Keratinocyte (primary cell): ENCODE measurements around the gene CENPF. TPM values are rescaled to one million over a fixed set of nuclear protein-coding genes. Genes with fewer than 3 reads are reported as not detected.

Experiments
- DNase-seq: peaks from one replicate; pipeline ENCODE4 v3.0.0-alpha.2; 2011; ENCODE audit warnings: low read depth, missing footprints, low spot score
- FAIRE-seq: peaks from 2 replicates; lab custom pipeline; 2011; peaks lifted over from hg19 to GRCh38; lab: Jason Lieb, UNC
- H2AFZ ChIP-seq: 2 replicates; pipeline ENCODE4 v1.6.0; 2012; ENCODE audit warnings: low read length, control low read depth, inconsistent platforms; ENCODE audit not compliant: control insufficient read depth
- H3K27ac ChIP-seq: 2 replicates; pipeline ENCODE4 v1.5.1; 2011; ENCODE audit warnings: low read length; ENCODE audit not compliant: control insufficient read depth, insufficient read depth
- H3K27me3 ChIP-seq: 3 replicates; pipeline ENCODE4 v1.6.0; 2011; ENCODE audit warnings: low read length; ENCODE audit not compliant: control insufficient read depth, insufficient read depth; ENCODE audit errors: extremely low read depth
- H3K36me3 ChIP-seq, 2 experiments: 2 replicates in 1 of 2; 3 replicates in 1 of 2; pipeline ENCODE4 v1.5.1; 2011; ENCODE audit warnings: low read length in 2 of 2, mild to moderate bottlenecking in 1 of 2; ENCODE audit not compliant: control insufficient read depth in 2 of 2, insufficient read depth in 2 of 2; ENCODE audit errors: extremely low read depth in 1 of 2
- H3K4me1 ChIP-seq: 3 replicates; pipeline ENCODE4 v1.5.1; 2011; ENCODE audit warnings: low read length; ENCODE audit not compliant: control insufficient read depth, insufficient read depth; ENCODE audit errors: extremely low read depth
- H3K4me2 ChIP-seq: 3 replicates; pipeline ENCODE4 v1.6.0; 2011; ENCODE audit warnings: low read depth, low read length; ENCODE audit not compliant: control insufficient read depth, insufficient read depth; ENCODE audit errors: extremely low read depth
- H3K4me3 ChIP-seq, 3 experiments: fragments of 200-600 bp in 1 of 3; sonication (generic) in 1 of 3; 2 replicates in 2 of 3; 3 replicates in 1 of 3; pipeline ENCODE4 v1.5.1; 2011 to 2016; ENCODE audit warnings: low read length in 3 of 3, mild to moderate bottlenecking in 3 of 3, control low read depth in 2 of 3, inconsistent platforms in 1 of 3, low read depth in 1 of 3, mixed read lengths in 1 of 3, mixed run types in 1 of 3, moderate library complexity in 1 of 3; ENCODE audit not compliant: control insufficient read depth in 2 of 3, insufficient read depth in 2 of 3; ENCODE audit errors: extremely low read depth in 1 of 3
- H3K79me2 ChIP-seq: 2 replicates; pipeline ENCODE4 v1.6.0; 2012; ENCODE audit warnings: low read length; ENCODE audit not compliant: control insufficient read depth, insufficient read depth
- H3K9ac ChIP-seq: 3 replicates; pipeline ENCODE4 v1.6.0; 2011; ENCODE audit warnings: low read length; ENCODE audit not compliant: control insufficient read depth, insufficient read depth; ENCODE audit errors: extremely low read depth
- H3K9me1 ChIP-seq: 3 replicates; pipeline ENCODE4 v1.6.0; 2011; ENCODE audit warnings: low read length; ENCODE audit not compliant: control insufficient read depth, insufficient read depth; ENCODE audit errors: extremely low read depth
- H3K9me3 ChIP-seq: 2 replicates; pipeline ENCODE4 v1.5.1; 2012; ENCODE audit warnings: low read depth, low read length; ENCODE audit not compliant: control insufficient read depth
- H4K20me1 ChIP-seq: 3 replicates; pipeline ENCODE4 v1.6.0; 2011; ENCODE audit warnings: low read length; ENCODE audit not compliant: control insufficient read depth, insufficient read depth; ENCODE audit errors: extremely low read depth
- EZH2 ChIP-seq: IDR thresholded peaks from one replicate; pipeline ENCODE4 v1.6.1; 2012; ENCODE audit warnings: inconsistent platforms, mild to moderate bottlenecking, low read length, moderate library complexity
- dilution Hi-C: fragments of 300-500 bp; cut with MboI; formaldehyde crosslinking; loops from one replicate; pipeline ENCODE4 v1.7.0; 2020; ENCODE audit warnings: low sequenced_read_pairs; ENCODE audit not compliant: extremely low pct_ligation_motif_present
- polyA minus RNA-seq, 3 experiments: library from RNA; depleted of rRNA, polyadenylated mRNA; stranded (reverse); fragments of >200 nt; gene quantifications; 1 replicate in 1 of 3; 2 replicates in 1 of 3; 3 replicates in 1 of 3; pipeline ENCODE4 v1.2.3, GENCODE V29; 2011
- polyA plus RNA-seq, 5 experiments: library from polyadenylated mRNA; depleted of rRNA in 3 of 5; stranded (reverse) in 3 of 5; stranded (forward) in 1 of 5; unstranded in 1 of 5; fragments of >200 nt; gene quantifications; 1 replicate in 1 of 5; 2 replicates in 3 of 5; 3 replicates in 1 of 5; pipeline versions ENCODE4 v1.2.1 to v1.2.3, GENCODE V29; 2011 to 2012; ENCODE audit warnings: missing spikeins in 2 of 5, low read depth in 1 of 5, low replicate concordance in 1 of 5
- TF ChIP-seq, protein P1 (sequence below), 3 experiments: IDR thresholded peaks in 1 of 3; conservative IDR thresholded peaks in 1 of 3; optimal IDR thresholded peaks in 1 of 3; 2 replicates in 2 of 3; 3 replicates in 1 of 3; pipeline versions ENCODE3 to v1.5.1; 2011; ENCODE audit warnings: low read length in 3 of 3, mild to moderate bottlenecking in 3 of 3, moderate library complexity in 2 of 3, control low read depth in 1 of 3, inconsistent platforms in 1 of 3; ENCODE audit not compliant: insufficient read depth in 2 of 3; ENCODE audit errors: extremely low read depth in 1 of 3

CENPF gene, protein sequence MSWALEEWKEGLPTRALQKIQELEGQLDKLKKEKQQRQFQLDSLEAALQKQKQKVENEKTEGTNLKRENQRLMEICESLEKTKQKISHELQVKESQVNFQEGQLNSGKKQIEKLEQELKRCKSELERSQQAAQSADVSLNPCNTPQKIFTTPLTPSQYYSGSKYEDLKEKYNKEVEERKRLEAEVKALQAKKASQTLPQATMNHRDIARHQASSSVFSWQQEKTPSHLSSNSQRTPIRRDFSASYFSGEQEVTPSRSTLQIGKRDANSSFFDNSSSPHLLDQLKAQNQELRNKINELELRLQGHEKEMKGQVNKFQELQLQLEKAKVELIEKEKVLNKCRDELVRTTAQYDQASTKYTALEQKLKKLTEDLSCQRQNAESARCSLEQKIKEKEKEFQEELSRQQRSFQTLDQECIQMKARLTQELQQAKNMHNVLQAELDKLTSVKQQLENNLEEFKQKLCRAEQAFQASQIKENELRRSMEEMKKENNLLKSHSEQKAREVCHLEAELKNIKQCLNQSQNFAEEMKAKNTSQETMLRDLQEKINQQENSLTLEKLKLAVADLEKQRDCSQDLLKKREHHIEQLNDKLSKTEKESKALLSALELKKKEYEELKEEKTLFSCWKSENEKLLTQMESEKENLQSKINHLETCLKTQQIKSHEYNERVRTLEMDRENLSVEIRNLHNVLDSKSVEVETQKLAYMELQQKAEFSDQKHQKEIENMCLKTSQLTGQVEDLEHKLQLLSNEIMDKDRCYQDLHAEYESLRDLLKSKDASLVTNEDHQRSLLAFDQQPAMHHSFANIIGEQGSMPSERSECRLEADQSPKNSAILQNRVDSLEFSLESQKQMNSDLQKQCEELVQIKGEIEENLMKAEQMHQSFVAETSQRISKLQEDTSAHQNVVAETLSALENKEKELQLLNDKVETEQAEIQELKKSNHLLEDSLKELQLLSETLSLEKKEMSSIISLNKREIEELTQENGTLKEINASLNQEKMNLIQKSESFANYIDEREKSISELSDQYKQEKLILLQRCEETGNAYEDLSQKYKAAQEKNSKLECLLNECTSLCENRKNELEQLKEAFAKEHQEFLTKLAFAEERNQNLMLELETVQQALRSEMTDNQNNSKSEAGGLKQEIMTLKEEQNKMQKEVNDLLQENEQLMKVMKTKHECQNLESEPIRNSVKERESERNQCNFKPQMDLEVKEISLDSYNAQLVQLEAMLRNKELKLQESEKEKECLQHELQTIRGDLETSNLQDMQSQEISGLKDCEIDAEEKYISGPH (N-terminal part only)
- polyA plus RNA-seq (1.4 to 14.4 TPM (median 13.7 TPM) in 3 replicates), polyA minus RNA-seq (0.99 to 10.7 TPM (median 1.1 TPM) in 3 replicates)
- polyA plus RNA-seq (2011; ENCODE audit: low read depth), result 1.6 TPM
- 2.3 and 3.1 TPM in 2 replicates for polyA plus RNA-seq (2011; cell fraction: cytosol; rRNA removed)
- 6.1 and 8.8 TPM in 2 replicates for polyA plus RNA-seq (2011; cell fraction: nucleus; rRNA removed)
- polyA plus RNA-seq (2012; ENCODE audit: low replicate concordance), result 0.62 and 18.4 TPM in 2 replicates
- polyA minus RNA-seq (2011; cell fraction: cytosol; rRNA and poly(A)+ RNA removed), result 1.7 TPM
- polyA minus RNA-seq (2011; cell fraction: nucleus; rRNA and poly(A)+ RNA removed), result 2.4 and 5.7 TPM in 2 replicates

DNA sequence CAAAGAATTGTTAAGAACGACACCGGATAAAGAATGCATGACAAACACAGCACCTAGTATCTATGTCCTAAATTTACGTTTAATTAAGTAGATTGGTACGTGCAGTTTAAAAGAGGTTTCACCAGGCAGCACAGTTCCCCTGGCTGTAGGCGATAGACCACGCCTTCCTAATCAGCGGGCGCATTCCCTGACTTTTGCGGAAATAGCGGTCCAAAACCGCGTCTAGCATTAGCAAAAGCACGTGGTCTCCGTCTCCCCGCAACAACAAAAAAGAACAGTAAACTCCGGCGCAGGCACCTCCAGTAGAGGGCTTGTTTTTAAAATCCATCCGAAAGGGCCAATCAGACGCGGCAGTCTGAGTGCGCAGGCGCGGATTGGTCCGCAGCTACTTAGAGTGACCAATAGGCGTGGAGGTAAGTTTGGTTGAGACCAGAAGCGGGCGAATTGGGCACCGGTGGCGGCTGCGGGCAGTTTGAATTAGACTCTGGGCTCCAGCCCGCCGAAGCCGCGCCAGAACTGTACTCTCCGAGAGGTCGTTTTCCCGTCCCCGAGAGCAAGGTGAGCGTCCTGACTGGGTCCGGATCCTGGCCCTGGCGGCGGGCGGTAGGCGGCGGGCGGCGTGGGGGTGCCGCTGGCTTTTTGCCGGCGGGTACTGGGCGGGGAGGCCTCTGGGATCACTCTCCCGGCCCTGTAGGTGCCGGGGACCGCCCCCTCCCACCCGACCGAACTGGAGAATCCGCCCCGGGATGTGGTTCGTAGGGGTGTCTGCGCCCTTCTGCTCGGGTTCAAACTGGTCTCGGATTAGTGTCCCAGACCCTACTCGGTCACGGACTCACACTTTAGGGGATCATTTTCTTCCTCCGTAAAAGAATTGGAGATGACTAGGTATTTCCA lies at the start of gene CENPF:
TSS of gene CENPF (plus strand) at position 432 of the 894 bp plus-strand sequence. CDS start 10,560 bp downstream, outside the sequence.
- Histone ChIP-seq H3K4me2 (peak within 1 kb of the TSS; percentile 96), H2AFZ (peak within 1 kb of the TSS; percentile 90), H3K9me1 (no peaks in the 10 kb centered on the region), H4K20me1 (no peaks in the 10 kb centered on the region), H3K79me2 (peaks cover 39% of the 10 kb centered on the region), H3K27ac (peak within 1 kb of the TSS; percentile 78), H3K9me3 (no peaks in the 10 kb centered on the region), H3K4me3 (peak within 1 kb of the TSS; percentile 76 to 97 (median 89)), H3K27me3 (no peaks in the 10 kb centered on the region), H3K4me1 (peaks cover 17% of the 10 kb centered on the region), H3K9ac (peak within 1 kb of the TSS; percentile 87), H3K36me3 (no peaks in the 10 kb centered on the region)
- dilution Hi-C loops, result no loop called here
- FAIRE-seq, result peak; percentile 61
- DNase-seq, result peak; percentile 86
- no peak for TF ChIP-seq EZH2
- TF ChIP-seq, protein P1, sequence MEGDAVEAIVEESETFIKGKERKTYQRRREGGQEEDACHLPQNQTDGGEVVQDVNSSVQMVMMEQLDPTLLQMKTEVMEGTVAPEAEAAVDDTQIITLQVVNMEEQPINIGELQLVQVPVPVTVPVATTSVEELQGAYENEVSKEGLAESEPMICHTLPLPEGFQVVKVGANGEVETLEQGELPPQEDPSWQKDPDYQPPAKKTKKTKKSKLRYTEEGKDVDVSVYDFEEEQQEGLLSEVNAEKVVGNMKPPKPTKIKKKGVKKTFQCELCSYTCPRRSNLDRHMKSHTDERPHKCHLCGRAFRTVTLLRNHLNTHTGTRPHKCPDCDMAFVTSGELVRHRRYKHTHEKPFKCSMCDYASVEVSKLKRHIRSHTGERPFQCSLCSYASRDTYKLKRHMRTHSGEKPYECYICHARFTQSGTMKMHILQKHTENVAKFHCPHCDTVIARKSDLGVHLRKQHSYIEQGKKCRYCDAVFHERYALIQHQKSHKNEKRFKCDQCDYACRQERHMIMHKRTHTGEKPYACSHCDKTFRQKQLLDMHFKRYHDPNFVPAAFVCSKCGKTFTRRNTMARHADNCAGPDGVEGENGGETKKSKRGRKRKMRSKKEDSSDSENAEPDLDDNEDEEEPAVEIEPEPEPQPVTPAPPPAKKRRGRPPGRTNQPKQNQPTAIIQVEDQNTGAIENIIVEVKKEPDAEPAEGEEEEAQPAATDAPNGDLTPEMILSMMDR (optimal IDR thresholded peaks at IDR 0.05 in 1 of 3, IDR thresholded peaks at IDR 0.05 in 1 of 3, conservative IDR thresholded peaks at IDR 0.05 in 1 of 3; ENCODE audit: extremely low read depth in 1 of 3, insufficient read depth in 2 of 3, low read length in 3 of 3), result peak in 2 of 3 experiments; percentile 10 to 25
